Skeletal muscle tissue (tissue), 4 donors: Measurements from ENCODE around the gene RNF213. TPM values are rescaled to one million over a fixed set of nuclear protein-coding genes. Genes with fewer than 3 reads are reported as not detected.
"Not testable (repeated sequence)": the region's sequence is repeated elsewhere in the genome, so short reads cannot be mapped to it uniquely, and the experiment has no call there.

ENCODE experiments used
- H3K27ac ChIP-seq: one replicate; pipeline ENCODE4 v1.7.0; 2013; ENCODE audit warnings: mild to moderate bottlenecking, low read depth, low read length, inconsistent platforms
- H3K27me3 ChIP-seq, 3 donors: one replicate each; pipeline ENCODE4 v1.7.0; 2013; ENCODE audit warnings: low read length in 3 of 3; ENCODE audit not compliant: control insufficient read depth in 3 of 3, insufficient read depth in 3 of 3
- H3K36me3 ChIP-seq, 3 donors: one replicate each; pipeline ENCODE4 v1.7.0; 2013; ENCODE audit warnings: low read length in 3 of 3; ENCODE audit not compliant: control insufficient read depth in 3 of 3, insufficient read depth in 3 of 3
- H3K4me1 ChIP-seq, 3 donors: one replicate each; pipeline ENCODE4 v1.7.0; 2013; ENCODE audit warnings: low read length in 3 of 3, mild to moderate bottlenecking in 3 of 3; ENCODE audit not compliant: control insufficient read depth in 3 of 3, insufficient read depth in 3 of 3
- H3K4me3 ChIP-seq, 3 donors: one replicate each; pipeline ENCODE4 v1.7.0; 2013; ENCODE audit warnings: low read length in 3 of 3
- H3K9ac ChIP-seq, 3 donors: one replicate each; pipeline ENCODE4 v1.7.0; 2013; ENCODE audit warnings: low read length in 3 of 3, mild to moderate bottlenecking in 3 of 3, moderate library complexity in 2 of 3, low read depth in 1 of 3
- H3K9me3 ChIP-seq, 3 donors: one replicate each; pipeline ENCODE4 v1.7.0; 2013; ENCODE audit warnings: low read length in 3 of 3; ENCODE audit not compliant: control insufficient read depth in 3 of 3
- total RNA-seq: library from RNA; depleted of rRNA; stranded (reverse); fragments of >200 nt; gene quantifications from one replicate; pipeline ENCODE4 v1.2.3, GENCODE V29; 2014
- donor health status: Osteomylitis.

The RNF213 gene
- total RNA-seq, 1 donor from 2014 or later: 63.2 TPM

DNA sequence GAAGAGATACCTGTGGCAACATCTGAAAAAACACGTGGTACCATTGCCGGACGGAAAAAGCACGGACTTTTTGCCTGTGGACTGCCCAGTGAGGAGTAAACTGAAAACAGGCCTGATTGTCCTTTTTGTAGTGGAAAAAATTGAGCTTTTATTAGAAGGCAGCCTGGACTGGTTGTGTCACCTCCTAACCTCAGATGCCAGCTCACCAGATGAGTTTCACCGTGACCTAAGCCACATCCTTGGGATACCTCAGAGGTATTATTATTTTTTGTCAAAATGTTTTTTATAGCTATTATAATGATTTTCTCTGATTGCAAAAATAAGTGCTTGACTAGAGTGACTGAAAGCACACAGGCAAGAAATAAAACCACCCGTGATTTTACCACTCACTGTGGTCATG is 34.9 kb downstream of the RNF213 start:
- Histone ChIP-seq H3K27ac (no peak overlapping the region), H3K4me3 (no peak overlapping the region), H3K4me1 (no peaks in the 10 kb centered on the region), H3K9me3 (no peaks in the 10 kb centered on the region), H3K27me3 (no peaks in the 10 kb centered on the region), H3K9ac (no peak overlapping the region), H3K36me3 (peaks cover 67 to 77% (median 72%) of the 10 kb centered on the region in 3 donors)

DNA sequence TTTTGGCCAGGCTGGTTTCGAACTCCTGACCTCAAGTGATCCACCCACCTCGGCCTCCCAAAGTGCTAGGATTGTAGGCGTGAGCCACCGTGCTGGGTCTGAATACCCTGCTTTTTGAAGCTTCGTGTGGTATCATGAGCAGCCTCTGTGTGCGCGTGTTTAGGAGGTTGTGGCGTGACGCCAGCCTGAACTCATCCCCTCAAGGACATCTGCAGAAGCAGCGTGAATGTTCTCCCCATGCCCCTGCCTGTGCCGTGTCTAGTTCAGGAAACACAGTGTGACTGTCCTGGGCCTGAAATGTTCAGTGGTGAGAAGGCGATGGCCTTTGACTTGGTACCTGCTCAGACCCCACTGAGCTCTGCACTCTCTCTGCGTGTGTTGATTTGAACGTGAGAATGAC is 35.6 kb downstream of the RNF213 start:
- Histone ChIP-seq H3K9ac (no peak overlapping the region), H3K27ac (no peak overlapping the region), H3K4me3 (no peak overlapping the region), H3K27me3 (no peaks in the 10 kb centered on the region), H3K4me1 (no peaks in the 10 kb centered on the region), H3K9me3 (no peaks in the 10 kb centered on the region), H3K36me3 (peaks cover 65 to 74% (median 70%) of the 10 kb centered on the region in 3 donors)

DNA sequence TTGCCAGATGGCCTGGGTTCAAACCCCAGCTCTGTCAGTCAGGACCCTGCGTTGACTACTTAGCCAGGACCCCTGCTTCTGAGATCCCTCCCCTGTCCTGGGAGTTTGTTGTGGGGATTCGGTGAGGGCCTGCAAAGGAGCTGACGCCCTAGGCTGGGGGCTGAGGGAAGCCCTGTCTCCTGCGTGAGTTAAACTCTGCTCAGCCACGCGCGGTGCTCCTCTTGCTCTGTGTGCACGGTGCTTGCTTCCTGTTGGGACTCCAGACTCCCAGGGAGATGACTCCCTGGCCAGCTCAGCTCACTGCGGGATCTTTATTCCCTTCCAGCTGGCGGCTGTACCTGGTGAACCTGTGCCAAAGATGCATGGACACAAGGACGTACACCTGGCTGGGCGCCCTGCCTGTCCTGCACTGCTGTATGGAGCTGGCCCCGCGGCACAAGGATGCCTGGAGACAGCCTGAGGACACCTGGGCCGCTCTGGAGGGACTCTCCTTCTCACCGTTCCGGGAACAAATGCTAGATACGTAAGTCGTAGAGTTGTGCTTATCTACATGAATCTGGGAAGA is 37.4 kb downstream of the RNF213 start:
- no peak overlapping the region for H3K27ac ChIP-seq
- H3K4me1 ChIP-seq: no peaks in the 10 kb centered on the region
- peaks cover 0 to 3% (median 2%) of the 10 kb centered on the region in 3 donors for H3K9me3 ChIP-seq
- H3K27me3 ChIP-seq: no peaks in the 10 kb centered on the region
- H3K4me3 ChIP-seq: no peak overlapping the region
- H3K9ac ChIP-seq: no peak overlapping the region
- peaks cover 55 to 75% (median 70%) of the 10 kb centered on the region in 3 donors for H3K36me3 ChIP-seq

DNA sequence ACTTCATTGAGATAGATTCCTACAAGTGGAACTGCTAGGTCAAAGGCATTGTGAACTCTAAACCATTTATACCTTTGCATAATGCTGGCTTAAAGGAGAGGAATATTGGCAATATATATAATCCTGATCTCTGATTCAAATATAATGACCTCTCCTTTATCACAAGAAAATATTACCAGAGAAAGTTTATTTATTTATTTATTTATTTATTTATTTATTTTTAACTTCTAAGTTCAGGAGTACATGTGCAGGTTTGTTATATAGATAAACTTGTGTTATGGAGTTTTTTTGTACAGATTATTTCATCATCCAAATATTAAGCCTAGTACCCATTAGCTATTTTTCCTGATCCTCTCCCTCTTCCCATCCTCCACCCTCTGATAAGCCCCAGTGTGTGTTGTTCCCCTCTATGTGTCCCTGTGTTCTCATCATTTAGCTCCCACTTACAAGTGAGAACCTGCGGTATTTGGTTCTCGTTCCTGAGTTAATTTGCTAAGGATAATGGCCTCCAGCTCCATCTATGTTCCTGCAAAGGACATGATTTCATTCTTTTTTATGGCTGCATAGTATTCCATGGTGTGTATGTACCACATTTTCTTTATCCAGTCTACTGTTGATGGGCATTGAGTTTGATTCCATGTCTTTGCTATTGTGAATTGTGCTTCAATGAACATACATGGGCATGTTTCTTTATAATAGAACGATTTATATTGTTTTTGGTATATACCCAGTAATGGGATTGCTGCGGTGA is 38.9 kb downstream of the RNF213 start:
- H3K4me1 ChIP-seq, H3K9me3 ChIP-seq, H3K27me3 ChIP-seq, H3K4me3 ChIP-seq, H3K9ac ChIP-seq, H3K27ac ChIP-seq: not testable (repeated sequence)
- peaks cover 52 to 80% (median 72%) of the 10 kb centered on the region in 3 donors for H3K36me3 ChIP-seq

DNA sequence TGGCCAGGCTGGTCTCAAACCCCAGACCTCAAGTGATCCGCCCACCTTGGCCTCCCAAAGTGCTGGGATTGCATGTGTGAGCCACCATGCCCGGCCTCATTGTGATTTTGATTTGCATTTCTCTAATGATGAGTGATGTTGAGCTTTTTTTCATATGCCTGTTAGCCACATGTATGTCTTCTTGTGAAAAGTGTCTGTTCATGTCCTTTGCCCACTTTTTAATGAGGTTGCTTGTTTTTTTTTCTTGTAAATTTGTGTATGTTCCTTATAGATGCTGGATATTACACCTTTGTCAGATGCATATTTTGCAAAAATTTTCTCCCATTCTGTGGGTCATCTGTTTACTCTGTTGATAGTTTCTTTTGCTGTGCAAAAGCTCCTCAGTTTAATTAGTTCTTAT is 40.1 kb downstream of the RNF213 start:
- not testable (repeated sequence) for H3K27me3 ChIP-seq, H3K4me3 ChIP-seq, H3K4me1 ChIP-seq, H3K9me3 ChIP-seq, H3K27ac ChIP-seq, H3K9ac ChIP-seq
- H3K36me3 ChIP-seq: peaks cover 44 to 78% (median 62%) of the 10 kb centered on the region in 3 donors

DNA sequence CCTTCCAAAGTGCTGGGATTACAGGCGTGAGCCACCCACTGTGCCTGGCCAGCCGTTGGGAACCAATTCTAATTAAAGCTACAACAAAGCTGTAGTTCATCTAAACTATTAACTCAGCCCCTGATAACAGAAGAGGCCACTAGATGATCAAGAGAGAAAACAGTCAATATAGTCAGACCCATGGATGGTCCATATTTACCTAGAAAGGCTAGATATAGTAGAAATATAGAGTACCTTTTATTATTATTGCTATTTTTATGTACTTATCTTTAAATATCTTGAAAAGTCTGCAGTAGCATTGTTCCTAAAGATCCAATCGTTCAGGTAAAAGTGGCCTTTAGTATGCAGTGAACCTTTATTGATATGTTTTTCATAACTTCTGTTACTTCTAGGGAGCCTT is 43.2 kb downstream of the RNF213 start:
- Histone ChIP-seq H3K9me3 (peaks cover 0 to 4% (median 2%) of the 10 kb centered on the region in 3 donors), H3K27ac (no peak overlapping the region), H3K9ac (no peak overlapping the region), H3K4me1 (no peaks in the 10 kb centered on the region), H3K4me3 (no peak overlapping the region), H3K27me3 (no peaks in the 10 kb centered on the region), H3K36me3 (peaks cover 38 to 77% (median 59%) of the 10 kb centered on the region in 3 donors)

DNA sequence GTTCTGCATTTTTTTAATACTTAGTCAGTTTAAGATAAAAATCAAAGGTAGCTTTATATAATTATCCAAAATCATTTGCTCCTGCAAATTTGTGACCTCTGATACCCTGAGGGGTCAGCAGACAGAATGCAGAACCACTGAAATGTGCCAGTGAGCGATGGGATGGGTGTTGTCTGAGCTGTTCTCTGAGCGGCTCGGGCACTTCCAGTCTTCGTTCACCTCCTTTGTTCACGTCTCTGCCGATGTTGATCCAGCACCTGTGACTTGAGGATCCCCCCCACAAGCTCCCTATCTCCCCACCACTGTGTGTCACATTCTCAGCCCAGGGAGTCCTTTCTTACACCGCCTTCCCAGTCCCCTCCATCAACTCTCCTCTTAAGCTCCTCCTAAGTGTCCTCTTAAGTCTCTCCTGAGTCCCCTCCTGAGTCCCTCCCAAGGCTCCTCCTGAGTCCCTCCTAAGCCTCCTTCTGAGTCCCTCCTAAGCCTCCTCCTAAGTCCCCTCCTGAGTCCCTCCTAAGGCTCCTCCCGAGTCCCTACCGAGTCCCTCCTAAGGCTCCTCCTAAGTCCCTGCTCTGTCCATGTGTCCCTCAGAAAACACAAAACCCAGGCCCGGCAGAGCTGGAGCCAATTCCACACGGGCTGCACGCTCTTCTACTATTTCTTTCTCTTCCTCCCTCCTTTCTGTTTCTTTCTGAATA is 47.5 kb downstream of the RNF213 start:
- Histone ChIP-seq H3K27ac (no peak overlapping the region), H3K4me1 (no peaks in the 10 kb centered on the region), H3K27me3 (no peaks in the 10 kb centered on the region), H3K9ac (no peak overlapping the region), H3K4me3 (no peak overlapping the region), H3K36me3 (peaks cover 44 to 75% (median 57%) of the 10 kb centered on the region in 3 donors), H3K9me3 (peaks cover 0 to under 1% (median 0%) of the 10 kb centered on the region in 3 donors)

DNA sequence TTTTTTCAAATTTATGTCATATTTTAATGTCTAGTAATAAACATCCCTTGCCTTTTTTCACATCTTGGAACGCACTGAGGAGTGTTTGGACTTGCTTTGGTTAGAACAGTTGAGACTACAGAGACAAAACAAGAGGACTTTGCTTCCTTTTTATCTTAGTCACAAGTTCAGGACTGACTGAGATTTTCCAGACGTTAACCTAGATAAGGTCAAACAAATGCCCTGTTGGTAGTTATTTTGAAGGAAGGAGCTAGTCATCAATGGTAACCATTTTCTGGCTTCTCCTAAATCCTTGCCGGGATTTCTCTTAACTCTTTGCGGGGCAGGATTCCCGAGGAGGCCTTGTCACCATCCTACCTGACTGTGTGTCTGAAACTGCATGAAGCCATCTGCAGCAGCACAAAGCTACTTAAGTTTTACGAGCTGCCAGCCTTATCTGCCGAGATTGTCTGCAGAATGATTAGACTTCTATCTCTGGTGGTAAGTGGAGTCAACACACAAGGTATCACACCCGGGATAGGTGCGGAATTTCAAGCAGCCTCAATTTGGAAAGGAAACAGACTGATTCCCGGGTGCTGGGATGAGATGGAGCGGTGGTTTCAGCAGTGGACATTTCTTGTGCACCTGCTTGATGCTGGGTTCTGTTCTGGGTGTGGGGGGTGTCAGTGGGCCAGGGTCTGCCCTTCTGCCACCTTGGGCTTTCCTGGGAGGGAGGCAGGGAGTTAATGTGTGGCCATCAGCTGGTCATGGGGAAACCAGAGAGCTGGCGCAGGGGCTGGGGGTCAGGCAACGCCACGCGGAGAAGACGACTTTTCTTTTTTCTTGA is 48.3 kb downstream of the RNF213 start:
- Histone ChIP-seq H3K4me1 (no peaks in the 10 kb centered on the region), H3K36me3 (peaks cover 47 to 73% (median 56%) of the 10 kb centered on the region in 3 donors), H3K27ac (no peak overlapping the region), H3K9ac (no peak overlapping the region), H3K27me3 (no peaks in the 10 kb centered on the region), H3K4me3 (no peak overlapping the region), H3K9me3 (no peaks in the 10 kb centered on the region)

DNA sequence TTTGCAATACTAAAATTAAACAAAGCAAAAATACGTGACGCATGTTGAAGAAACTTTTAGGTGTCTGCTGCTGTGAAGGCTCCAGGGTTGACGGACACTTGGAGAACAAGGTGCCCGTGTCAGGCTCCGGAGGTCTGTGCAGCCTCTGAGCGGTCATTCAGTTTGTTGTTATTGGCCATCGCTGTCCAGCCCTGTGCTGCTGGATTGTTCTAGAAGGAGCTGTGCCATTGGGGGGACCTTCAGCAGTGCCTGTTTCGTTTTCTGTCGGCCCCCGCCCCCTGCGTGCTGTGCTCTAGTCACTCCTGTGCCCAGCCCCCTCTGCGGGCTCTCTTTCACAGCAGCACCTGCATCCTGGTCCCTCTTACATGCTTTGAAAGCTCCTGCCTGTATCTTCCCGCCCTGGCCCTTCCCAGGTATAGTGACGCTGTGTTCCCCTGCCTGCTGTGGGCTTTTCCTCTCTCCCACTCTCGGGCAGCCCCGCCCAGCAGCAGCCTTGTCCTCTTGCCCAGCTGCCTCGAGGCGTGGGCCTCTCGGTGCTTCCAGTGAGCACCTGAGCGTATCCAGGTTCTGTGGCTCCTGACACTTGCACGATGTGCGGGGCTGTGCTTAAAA is 50.7 kb downstream of the RNF213 start:
- no peak overlapping the region for H3K27ac ChIP-seq
- H3K9ac ChIP-seq: no peak overlapping the region
- H3K4me3 ChIP-seq: no peak overlapping the region
- no peaks in the 10 kb centered on the region for H3K9me3 ChIP-seq
- no peaks in the 10 kb centered on the region for H3K27me3 ChIP-seq
- no peaks in the 10 kb centered on the region for H3K4me1 ChIP-seq
- peaks cover 44 to 55% (median 49%) of the 10 kb centered on the region in 3 donors for H3K36me3 ChIP-seq
